Measurements from ENCODE around the gene MCCD1.
"Not testable (repeated sequence)": the region's sequence is repeated elsewhere in the genome, so short reads cannot be mapped to it uniquely, and the experiment has no call there.

MCCD1 gene

DNA sequence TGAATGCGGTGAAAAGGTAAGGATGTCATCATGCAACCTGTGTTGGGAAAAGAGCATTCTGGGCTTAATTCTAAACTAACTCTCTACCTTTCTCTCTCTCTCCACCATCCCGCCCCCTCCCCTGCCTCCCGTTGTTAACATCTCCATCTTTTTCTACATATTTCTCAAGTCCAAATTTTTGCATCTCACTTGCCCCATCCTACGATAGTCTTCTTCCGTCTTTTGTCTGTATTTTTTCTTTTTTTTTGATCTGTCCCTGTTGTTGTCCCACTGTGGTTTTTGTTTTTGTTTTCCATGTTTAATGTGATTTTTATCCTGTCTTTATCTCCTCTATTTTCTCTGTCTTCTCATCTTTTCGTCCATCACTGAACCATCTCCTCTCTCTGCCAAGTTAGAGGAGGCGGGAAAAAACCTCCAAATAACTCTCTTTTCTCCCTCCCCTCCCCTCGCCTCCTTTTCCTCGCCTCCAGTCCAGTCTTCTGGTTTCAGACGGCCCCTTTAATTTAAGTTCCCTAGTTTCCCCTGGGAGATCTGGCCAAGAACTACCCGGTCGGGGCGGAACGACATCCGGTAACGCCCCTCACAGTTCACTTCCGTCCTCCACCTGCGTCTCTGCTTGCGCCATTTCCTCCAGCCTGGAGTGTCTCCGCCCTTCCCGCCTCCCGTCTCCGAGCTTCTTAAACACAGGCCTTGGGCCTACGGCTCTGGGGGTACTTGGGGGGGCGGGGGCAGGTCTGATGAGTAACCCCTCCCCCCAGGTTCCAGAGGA lies 18.4 kb downstream of the MCCD1 start, which contains the start of gene NFKBIL1:
TSS of gene NFKBIL1 (plus strand) at position 651 of the 769 bp plus-strand sequence. CDS start at position 738, 87 bp downstream.
- TF ChIP-seq, protein P1, sequence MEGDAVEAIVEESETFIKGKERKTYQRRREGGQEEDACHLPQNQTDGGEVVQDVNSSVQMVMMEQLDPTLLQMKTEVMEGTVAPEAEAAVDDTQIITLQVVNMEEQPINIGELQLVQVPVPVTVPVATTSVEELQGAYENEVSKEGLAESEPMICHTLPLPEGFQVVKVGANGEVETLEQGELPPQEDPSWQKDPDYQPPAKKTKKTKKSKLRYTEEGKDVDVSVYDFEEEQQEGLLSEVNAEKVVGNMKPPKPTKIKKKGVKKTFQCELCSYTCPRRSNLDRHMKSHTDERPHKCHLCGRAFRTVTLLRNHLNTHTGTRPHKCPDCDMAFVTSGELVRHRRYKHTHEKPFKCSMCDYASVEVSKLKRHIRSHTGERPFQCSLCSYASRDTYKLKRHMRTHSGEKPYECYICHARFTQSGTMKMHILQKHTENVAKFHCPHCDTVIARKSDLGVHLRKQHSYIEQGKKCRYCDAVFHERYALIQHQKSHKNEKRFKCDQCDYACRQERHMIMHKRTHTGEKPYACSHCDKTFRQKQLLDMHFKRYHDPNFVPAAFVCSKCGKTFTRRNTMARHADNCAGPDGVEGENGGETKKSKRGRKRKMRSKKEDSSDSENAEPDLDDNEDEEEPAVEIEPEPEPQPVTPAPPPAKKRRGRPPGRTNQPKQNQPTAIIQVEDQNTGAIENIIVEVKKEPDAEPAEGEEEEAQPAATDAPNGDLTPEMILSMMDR (IDR thresholded peaks at IDR 0.05; ENCODE audit: low read depth, low read length): no peak
- DNase-seq (ENCODE audit: extremely low read depth, low read depth): peak; percentile 95

DNA sequence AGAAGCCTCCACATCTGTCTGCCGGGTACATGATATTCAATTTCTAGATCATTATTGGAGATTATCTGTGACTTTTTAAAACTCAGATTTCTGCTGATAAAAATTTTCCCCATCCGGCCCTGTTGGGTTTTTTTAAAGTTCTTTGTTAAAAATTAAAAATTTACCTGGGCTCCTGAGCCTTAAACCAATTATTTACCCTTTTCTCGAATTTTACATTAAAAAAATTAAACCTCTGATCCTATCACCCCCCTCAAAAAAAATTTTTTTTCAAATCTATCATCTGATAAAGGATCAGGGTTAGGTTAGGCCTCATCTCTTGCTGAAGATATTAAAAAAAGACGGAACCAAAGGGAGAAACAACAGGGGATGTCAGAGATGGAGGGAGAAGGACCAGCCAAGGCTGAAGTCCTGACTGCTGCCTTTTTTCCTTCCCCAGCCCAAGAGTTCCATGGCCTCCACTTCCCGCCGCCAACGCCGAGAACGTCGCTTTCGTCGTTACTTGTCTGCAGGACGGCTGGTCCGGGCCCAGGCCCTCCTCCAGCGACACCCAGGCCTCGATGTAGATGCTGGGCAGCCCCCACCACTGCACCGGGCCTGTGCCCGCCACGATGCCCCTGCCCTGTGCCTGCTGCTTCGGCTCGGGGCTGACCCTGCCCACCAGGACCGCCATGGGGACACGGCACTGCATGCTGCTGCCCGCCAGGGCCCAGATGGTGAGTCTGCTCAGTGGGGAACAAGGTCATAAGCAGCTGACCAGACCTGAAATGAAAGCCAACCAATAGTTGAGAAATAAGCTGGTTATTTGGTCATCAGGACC lies 19.2 kb downstream of the MCCD1 start:
- no peak for DNase-seq (ENCODE audit: extremely low read depth, low read depth)
- TF ChIP-seq, protein P1 (IDR thresholded peaks at IDR 0.05; ENCODE audit: low read depth, low read length): no peak

DNA sequence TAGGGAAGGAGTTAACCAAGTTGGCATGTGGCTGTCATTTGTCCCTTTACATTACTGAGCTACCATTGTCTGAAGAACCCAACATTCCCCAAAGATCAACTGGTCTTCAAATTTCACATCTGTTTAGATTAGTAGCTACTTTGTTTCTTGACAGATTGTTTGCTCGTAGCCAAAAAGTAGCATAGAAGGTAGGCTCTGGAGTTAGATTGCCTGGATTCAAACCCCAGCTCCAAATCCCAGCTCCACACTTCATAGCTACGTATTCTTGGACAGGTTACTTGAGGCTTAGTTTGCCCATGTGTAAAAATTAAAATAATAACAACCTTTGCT lies 19.7 kb downstream of the MCCD1 start:
- TF ChIP-seq, protein P1 (IDR thresholded peaks at IDR 0.05; ENCODE audit: low read depth, low read length): no peak
- DNase-seq (ENCODE audit: extremely low read depth, low read depth): no peak

DNA sequence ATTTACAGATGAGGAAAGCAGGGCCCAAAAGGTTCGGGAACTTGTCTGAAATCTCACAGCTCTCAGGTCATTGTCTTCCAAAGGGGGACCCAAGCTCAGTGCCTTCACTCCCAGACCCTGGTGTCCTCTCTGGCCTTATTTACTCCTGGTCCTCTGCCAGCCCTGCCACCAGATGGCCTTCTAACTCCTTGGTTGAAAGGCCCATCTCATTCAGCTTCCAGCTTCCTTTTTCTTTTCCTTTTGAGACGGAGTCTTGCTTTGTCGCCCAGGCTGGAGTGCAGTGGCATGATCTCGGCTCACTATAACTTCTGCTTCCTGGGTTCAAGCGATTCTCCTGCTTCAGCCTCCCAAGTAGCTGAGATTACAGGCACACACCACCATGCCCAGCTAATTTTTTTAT lies 22.6 kb downstream of the MCCD1 start:
- not testable (repeated sequence) for DNase-seq (ENCODE audit: extremely low read depth, low read depth)
- TF ChIP-seq, protein P1 (IDR thresholded peaks at IDR 0.05; ENCODE audit: low read depth, low read length): peak; percentile 13

DNA sequence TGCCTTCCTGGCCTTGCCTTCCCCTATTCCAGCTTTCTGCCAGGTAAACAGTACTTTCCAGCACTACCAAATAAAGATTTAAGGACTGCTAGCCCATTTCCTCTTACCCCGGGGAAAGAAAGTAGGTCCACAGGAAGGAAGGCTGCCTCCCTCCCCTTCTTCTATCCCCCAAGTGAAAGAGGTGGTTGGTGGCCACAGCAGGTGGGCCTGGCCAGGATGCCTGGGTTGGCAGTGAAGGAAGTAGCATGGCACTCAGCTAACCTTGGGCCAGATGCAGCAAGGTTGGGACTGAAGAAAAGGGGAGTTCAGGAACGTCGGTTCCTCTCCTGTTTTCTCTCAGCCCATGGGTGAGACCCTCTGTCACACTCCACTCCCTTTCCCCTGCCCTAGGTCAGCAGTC lies 27.5 kb downstream of the MCCD1 start:
- TF ChIP-seq, protein P1 (IDR thresholded peaks at IDR 0.05; ENCODE audit: low read depth, low read length): no peak
- DNase-seq (ENCODE audit: extremely low read depth, low read depth): no peak

DNA sequence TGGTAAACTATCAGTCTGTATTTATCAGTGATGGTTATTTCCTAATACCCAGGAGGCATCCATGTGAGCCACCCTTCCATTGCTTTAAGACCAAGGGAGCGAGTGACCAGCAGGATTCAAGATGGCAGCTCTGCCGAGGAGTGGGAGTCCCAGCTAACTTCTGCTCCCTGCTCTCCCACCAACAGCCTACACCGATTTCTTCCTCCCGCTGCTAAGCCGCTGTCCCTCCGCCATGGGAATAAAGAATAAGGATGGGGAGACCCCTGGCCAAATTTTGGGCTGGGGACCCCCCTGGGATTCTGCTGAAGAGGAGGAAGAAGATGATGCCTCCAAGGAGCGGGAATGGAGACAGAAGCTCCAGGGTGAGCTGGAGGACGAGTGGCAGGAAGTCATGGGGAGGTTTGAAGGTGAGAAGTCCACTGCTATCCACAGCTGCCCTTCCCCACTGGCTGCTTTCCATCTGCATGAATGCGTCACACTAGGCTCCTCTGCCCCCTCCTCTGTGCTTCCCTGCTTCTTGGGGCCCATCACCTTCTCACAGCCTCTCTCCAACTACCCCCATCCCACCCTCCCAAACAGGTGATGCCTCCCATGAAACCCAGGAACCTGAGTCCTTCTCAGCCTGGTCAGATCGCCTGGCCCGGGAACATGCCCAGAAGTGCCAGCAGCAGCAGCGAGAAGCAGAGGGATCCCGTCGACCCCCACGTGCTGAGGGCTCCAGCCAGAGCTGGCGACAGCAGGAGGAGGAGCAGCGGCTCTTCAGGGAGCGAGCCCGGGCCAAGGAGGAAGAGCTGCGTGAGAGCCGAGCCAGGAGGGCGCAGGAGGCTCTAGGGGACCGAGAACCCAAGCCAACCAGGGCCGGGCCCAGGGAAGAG lies 28.9 kb downstream of the MCCD1 start:
- TF ChIP-seq, protein P1 (IDR thresholded peaks at IDR 0.05; ENCODE audit: low read depth, low read length): no peak
- DNase-seq (ENCODE audit: extremely low read depth, low read depth): no peak
